ENCODE data around the gene KREMEN1.

GRCh38 chr22:29211466-29211865 lies 138.6 kb downstream of the KREMEN1 start:
- TF ChIP-seq, protein P1, sequence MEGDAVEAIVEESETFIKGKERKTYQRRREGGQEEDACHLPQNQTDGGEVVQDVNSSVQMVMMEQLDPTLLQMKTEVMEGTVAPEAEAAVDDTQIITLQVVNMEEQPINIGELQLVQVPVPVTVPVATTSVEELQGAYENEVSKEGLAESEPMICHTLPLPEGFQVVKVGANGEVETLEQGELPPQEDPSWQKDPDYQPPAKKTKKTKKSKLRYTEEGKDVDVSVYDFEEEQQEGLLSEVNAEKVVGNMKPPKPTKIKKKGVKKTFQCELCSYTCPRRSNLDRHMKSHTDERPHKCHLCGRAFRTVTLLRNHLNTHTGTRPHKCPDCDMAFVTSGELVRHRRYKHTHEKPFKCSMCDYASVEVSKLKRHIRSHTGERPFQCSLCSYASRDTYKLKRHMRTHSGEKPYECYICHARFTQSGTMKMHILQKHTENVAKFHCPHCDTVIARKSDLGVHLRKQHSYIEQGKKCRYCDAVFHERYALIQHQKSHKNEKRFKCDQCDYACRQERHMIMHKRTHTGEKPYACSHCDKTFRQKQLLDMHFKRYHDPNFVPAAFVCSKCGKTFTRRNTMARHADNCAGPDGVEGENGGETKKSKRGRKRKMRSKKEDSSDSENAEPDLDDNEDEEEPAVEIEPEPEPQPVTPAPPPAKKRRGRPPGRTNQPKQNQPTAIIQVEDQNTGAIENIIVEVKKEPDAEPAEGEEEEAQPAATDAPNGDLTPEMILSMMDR (IDR thresholded peaks at IDR 0.05): no peak
- TF ChIP-seq POLR2A (IDR thresholded peaks at IDR 0.05): no peak
